Measurements from ENCODE around the gene CORIN.
"Not testable (repeated sequence)": the region's sequence is repeated elsewhere in the genome, so short reads cannot be mapped to it uniquely, and the experiment has no call there.

Gene CORIN

DNA sequence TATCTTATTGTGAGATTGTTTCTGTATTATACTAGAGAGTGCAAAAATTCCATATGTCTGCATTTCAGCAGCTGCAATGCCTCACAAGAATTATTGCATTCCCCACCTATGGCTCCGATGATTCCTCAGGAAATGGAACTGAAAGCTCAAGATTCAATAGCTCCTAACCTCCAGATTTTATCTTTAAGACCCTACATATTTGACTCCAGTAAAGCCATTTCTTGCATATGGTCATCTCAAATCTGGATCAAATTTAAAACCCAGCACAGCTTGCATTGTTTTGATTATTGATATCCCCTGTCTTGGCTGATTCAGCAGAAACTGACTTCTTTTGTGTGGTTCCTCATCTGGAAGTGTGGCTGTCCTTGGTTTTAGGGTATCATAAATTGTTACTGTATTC, 142.6 kb downstream of the CORIN start:
- Histone ChIP-seq H3K4me1 (ENCODE audit: control insufficient read depth, low read length) (no peaks in the 10 kb centered on the region), H3K79me2 (ENCODE audit: control insufficient read depth, low read length) (no peaks in the 10 kb centered on the region), H3K36me3 (ENCODE audit: control insufficient read depth, low read length) (no peaks in the 10 kb centered on the region), H3K4me3 (ENCODE audit: low read length) (no peak overlapping the region), H3K9me2 (replicated peaks; ENCODE audit: control insufficient read depth, low read length) (no peaks in the 10 kb centered on the region), H3K4me2 (ENCODE audit: low read length) (no peak overlapping the region), H3K27ac (ENCODE audit: low read depth, low read length) (no peak overlapping the region), H3K27me3 (ENCODE audit: control insufficient read depth, low read length) (peaks cover 13% of the 10 kb centered on the region), H3F3A (ENCODE audit: control insufficient read depth, insufficient read depth) (no peaks in the 10 kb centered on the region), H3K9me3 (ENCODE audit: control insufficient read depth, insufficient read depth, low read length) (no peaks in the 10 kb centered on the region), H4K20me1 (ENCODE audit: control insufficient read depth, insufficient read depth, low read depth, low read length) (no peaks in the 10 kb centered on the region)
- TF ChIP-seq EZH2phosphoT487 (IDR thresholded peaks at IDR 0.05; ENCODE audit: borderline replicate concordance, low read length), result no peak
- TF ChIP-seq, protein P1, sequence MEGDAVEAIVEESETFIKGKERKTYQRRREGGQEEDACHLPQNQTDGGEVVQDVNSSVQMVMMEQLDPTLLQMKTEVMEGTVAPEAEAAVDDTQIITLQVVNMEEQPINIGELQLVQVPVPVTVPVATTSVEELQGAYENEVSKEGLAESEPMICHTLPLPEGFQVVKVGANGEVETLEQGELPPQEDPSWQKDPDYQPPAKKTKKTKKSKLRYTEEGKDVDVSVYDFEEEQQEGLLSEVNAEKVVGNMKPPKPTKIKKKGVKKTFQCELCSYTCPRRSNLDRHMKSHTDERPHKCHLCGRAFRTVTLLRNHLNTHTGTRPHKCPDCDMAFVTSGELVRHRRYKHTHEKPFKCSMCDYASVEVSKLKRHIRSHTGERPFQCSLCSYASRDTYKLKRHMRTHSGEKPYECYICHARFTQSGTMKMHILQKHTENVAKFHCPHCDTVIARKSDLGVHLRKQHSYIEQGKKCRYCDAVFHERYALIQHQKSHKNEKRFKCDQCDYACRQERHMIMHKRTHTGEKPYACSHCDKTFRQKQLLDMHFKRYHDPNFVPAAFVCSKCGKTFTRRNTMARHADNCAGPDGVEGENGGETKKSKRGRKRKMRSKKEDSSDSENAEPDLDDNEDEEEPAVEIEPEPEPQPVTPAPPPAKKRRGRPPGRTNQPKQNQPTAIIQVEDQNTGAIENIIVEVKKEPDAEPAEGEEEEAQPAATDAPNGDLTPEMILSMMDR (IDR thresholded peaks at IDR 0.05; ENCODE audit: low read depth, low read length, poor library complexity, severe bottlenecking), result no peak

DNA sequence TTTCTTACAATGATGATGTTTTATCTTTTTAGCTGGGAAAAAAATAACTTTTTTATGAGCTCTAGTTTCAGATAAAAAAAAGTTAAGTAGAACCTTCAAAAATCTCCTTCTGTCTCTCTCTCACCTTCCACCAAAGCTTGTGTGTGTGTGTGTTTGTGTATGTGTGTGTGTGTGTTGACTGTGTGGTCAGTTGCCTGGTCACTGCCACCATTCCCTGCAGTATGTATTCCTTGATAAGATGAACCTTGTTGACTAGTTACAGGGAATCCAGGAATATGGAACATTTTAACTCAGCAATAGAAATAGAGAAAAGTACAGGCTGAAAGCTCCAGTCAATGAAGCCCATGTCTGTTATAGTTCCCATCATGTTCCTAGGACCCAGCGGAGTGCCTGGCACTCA, 143.5 kb downstream of the CORIN start:
- no peaks in the 10 kb centered on the region for H3F3A ChIP-seq (ENCODE audit: control insufficient read depth, insufficient read depth)

DNA sequence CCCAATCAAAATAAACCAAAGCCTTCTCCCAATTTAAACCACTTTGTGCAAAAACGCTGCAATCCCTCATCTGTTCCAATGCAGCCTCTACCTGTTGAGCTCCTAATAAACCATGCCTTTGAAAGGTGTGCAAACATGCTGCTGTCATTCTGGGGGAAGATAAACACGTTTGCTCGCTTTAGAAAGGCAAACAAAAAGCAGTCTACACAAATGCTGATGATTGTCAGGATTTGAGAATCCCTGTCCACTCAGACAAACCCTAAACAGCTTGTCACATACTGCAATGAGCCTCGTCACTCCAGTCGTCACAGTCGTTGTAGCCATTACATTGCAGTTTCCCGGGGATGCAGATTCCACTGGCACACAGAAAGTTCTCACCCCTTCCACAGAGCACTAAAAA, 145.2 kb downstream of the CORIN start:
- Histone ChIP-seq H3K27me3 (ENCODE audit: control insufficient read depth, low read length) (peaks cover 13% of the 10 kb centered on the region), H3K36me3 (ENCODE audit: control insufficient read depth, low read length) (no peaks in the 10 kb centered on the region), H3K9me2 (replicated peaks; ENCODE audit: control insufficient read depth, low read length) (no peaks in the 10 kb centered on the region), H3K4me1 (ENCODE audit: control insufficient read depth, low read length) (no peaks in the 10 kb centered on the region), H4K20me1 (ENCODE audit: control insufficient read depth, insufficient read depth, low read depth, low read length) (no peaks in the 10 kb centered on the region), H3K79me2 (ENCODE audit: control insufficient read depth, low read length) (no peaks in the 10 kb centered on the region), H3K27ac (ENCODE audit: low read depth, low read length) (no peak overlapping the region), H3K9me3 (ENCODE audit: control insufficient read depth, insufficient read depth, low read length) (no peaks in the 10 kb centered on the region), H3F3A (ENCODE audit: control insufficient read depth, insufficient read depth) (no peaks in the 10 kb centered on the region), H3K4me3 (ENCODE audit: low read length) (no peak overlapping the region), H3K4me2 (ENCODE audit: low read length) (no peak overlapping the region)
- TF ChIP-seq EZH2phosphoT487 (IDR thresholded peaks at IDR 0.05; ENCODE audit: borderline replicate concordance, low read length), result no peak
- TF ChIP-seq, protein P1 (IDR thresholded peaks at IDR 0.05; ENCODE audit: low read depth, low read length, poor library complexity, severe bottlenecking), result no peak

More for the DNA sequence above, 143.5 kb downstream of the CORIN start:
- Histone ChIP-seq H3K27ac (ENCODE audit: low read depth, low read length) (no peak overlapping the region), H3K9me2 (replicated peaks; ENCODE audit: control insufficient read depth, low read length) (no peaks in the 10 kb centered on the region), H3K27me3 (ENCODE audit: control insufficient read depth, low read length) (peaks cover 13% of the 10 kb centered on the region), H4K20me1 (ENCODE audit: control insufficient read depth, insufficient read depth, low read depth, low read length) (no peaks in the 10 kb centered on the region), H3K4me2 (ENCODE audit: low read length) (no peak overlapping the region), H3K9me3 (ENCODE audit: control insufficient read depth, insufficient read depth, low read length) (no peaks in the 10 kb centered on the region), H3K36me3 (ENCODE audit: control insufficient read depth, low read length) (no peaks in the 10 kb centered on the region), H3K4me1 (ENCODE audit: control insufficient read depth, low read length) (no peaks in the 10 kb centered on the region), H3K79me2 (ENCODE audit: control insufficient read depth, low read length) (no peaks in the 10 kb centered on the region), H3K4me3 (ENCODE audit: low read length) (no peak overlapping the region)
- TF ChIP-seq, protein P1 (IDR thresholded peaks at IDR 0.05; ENCODE audit: low read depth, low read length, poor library complexity, severe bottlenecking), result no peak
- no peak for TF ChIP-seq EZH2phosphoT487 (IDR thresholded peaks at IDR 0.05; ENCODE audit: borderline replicate concordance, low read length)

DNA sequence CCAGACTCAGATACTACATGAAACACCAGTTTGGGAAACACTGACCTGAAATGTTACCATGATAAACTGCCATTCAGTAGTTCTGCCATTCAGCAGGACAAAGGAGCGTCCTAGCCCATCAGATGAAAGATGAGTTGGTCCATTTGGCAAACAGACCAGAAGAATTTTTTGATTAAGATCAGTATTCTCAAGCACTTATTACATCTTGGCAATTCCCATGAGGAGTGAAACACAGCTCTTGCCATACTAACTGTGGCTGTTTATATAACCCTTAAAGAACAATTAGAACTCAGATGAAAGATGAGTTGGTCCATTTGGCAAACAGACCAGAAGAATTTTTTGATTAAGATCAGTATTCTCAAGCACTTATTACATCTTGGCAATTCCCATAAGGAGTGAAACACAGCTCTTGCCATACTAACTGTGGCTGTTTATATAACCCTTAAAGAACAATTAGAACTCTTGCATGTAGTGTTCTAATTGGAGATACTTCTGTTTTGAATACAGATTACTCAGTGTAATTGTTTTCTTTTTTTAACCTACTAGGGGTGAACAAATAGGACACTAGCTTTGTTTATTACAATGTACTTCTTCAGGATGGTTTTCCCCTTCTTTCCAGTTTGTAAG, 146.0 kb downstream of the CORIN start:
- H3K9me3 ChIP-seq (ENCODE audit: control insufficient read depth, insufficient read depth, low read length); H3K36me3 ChIP-seq (ENCODE audit: control insufficient read depth, low read length); H3K4me2 ChIP-seq (ENCODE audit: low read length); H3K9me2 ChIP-seq (replicated peaks; ENCODE audit: control insufficient read depth, low read length); H4K20me1 ChIP-seq (ENCODE audit: control insufficient read depth, insufficient read depth, low read depth, low read length); H3K27ac ChIP-seq (ENCODE audit: low read depth, low read length); H3K4me3 ChIP-seq (ENCODE audit: low read length); H3K4me1 ChIP-seq (ENCODE audit: control insufficient read depth, low read length); H3F3A ChIP-seq (ENCODE audit: control insufficient read depth, insufficient read depth); H3K79me2 ChIP-seq (ENCODE audit: control insufficient read depth, low read length): not testable (repeated sequence)
- peaks cover 13% of the 10 kb centered on the region for H3K27me3 ChIP-seq (ENCODE audit: control insufficient read depth, low read length)
